GM18519 (cell line): Measurements from ENCODE around the gene PACRG.

Experiments used
- ATAC-seq: cut with Tn5 transposase; IDR thresholded peaks from one replicate; pipeline ENCODE4 v1.9.1; 2021; ENCODE audit warnings: mild to moderate bottlenecking, moderate library complexity; ENCODE audit not compliant: unreplicated experiment, low FRiP score

The PACRG gene

DNA sequence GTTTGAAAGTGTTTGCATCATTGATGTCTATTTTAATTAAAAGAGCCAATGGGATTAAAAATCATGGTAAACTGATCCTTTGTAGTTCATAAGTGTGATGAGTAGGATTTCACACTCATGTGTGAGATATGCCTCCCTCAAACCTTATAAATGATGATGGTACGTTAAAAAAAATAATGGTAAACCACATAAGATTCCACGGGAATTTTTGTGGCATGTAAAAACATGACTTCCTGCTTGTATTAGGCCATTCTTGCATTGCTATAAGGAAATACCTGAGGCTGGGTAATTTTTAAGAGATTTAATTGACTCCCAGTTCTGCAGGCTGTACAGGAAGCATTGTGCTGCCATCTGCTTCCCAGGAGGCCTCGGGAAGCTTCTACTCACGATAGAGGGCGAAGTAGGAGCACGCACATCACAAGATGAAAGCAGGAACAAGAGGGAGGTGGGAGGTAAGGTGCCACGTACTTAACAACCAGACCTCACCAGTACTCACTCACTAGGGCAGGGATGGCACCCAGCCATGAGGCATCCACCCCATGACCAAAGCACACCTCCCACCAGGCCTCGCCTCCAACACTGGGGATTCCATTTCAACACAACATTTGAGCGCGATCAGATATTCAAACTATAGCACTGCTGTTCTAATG, 499.2 kb downstream of the PACRG start:
- no peak for ATAC-seq

DNA sequence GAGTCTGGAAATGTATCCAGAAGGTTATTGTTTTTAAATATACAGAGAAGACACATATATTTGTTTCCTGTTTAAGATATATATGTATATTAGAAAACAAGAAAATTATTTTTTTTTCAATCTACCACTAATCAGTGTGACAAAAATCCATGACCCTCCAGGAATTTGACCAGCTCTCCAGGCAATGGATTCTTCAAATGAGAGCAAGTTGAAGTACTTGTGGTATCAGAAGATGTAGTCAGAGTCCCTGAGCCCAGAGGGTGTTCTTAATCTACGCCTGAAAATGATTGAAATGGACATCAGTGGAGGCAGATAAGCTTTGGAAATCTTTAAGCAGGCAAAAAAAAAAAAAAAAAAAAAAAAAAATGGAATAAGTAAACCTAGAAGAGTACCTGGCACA, 500.3 kb downstream of the PACRG start:
- no peak for ATAC-seq

DNA sequence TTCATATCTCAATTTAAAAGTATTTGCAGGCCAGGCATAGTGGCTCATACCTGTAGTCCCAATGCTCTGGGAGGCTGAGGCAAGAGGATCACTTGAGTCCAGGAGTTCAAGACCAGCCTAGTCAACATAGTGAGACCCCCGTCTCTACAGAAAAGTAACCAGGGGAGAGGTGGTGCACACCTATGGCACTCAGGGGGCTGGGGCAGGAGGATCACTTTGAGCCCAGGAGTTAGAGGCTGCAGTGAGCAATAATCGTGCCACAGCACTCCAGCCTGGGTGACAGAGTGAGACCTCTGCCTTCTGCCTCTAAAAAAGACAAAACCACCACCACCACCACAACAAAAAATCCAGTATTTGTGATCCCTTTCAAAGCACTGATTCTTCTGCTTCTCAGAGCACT, 501.3 kb downstream of the PACRG start:
- no peak for ATAC-seq

DNA sequence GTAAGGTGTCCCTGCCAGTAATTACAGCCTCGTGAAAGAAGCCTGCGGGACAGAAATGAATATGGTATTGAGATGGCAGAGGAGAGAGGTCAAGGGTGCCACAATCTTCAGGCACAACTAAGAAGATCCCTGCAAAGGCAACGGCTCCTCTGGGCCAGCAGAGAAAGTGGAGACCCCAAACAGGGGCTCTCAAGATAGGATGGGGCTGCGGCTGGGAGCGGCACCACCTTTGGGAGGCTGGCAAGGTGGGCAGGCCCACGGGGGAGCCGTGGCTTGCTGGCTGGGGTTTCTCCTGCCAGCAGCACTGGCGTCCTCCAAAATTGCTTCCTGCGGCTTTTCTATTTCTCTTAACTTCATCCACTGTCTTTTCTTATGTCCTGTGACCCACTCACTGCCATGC, 503.1 kb downstream of the PACRG start:
- ATAC-seq = no peak

DNA sequence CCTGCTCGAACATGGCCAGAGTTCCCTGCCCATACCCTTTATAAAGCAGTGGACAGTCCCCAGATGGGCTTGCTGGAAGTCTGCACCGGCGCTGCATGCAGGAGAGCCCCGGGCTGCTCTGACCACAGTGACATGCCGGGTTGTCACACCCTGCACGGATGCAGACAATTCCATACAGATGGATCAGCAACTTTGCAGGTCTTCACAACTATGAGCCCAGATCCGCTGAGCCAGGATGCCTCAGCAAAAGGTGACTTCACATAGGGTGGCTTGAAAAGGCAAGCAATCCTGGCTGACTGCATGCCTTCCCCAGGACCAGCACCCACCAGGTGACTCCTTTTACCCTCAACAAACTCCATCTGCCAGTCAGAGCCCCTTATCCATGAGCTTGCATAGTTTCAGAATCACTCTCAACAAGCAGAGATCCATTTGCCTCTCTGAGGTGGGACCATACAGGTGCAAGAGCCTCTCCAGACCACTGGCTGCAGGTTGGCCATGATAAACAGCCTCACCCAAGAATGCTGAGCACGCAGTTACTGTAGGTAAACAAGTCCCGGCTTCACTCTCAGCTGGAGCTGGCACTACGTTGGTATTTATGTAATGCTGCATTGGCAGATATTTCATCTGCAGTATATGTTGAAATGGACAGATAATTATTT, 503.7 kb downstream of the PACRG start:
- no peak for ATAC-seq

DNA sequence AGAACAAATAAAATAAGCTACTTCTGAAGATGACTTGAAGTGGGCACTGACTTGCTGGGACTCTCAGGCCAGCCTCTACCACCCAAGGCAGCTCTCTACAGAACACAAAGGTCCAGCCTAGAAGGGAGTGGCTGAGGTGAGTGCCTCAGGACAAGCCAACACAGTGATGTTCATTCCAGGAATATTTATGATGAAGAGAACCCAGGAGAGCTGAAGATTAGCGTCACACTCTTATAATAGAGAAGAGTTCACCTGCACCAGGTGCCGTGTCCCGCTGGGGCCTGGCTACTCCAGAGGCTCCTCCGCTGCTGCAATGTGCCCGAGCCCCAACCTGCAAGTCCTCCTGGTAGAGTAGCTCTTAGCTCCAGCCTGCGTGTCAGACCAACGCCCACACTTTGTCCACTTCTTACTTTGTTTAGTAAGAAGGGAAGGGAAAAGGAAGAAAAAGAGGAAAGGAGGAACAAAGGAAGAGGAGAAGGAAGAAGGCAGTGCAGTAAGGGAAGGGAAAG, 504.3 kb downstream of the PACRG start:
- no peak for ATAC-seq

DNA sequence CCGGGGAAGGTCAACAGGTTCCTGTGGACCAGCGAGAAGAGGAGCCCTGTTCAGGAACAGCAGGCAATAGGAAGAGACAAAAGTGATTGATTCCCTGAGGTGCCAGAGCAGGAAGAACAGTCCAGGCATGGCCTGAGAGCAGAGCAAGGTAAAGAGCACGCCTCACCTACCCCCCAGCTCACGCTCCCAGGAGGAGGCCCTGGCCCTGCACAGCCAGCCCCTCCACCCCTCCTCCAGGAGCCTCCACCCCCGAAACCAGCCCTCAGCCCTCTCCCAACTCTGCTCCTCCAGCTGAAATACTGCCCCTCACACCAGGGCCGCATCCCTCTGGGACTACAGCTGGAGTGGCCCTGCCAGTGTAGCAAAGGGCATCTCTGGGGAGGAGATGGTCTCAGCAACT, 504.9 kb downstream of the PACRG start:
- no peak for ATAC-seq

DNA sequence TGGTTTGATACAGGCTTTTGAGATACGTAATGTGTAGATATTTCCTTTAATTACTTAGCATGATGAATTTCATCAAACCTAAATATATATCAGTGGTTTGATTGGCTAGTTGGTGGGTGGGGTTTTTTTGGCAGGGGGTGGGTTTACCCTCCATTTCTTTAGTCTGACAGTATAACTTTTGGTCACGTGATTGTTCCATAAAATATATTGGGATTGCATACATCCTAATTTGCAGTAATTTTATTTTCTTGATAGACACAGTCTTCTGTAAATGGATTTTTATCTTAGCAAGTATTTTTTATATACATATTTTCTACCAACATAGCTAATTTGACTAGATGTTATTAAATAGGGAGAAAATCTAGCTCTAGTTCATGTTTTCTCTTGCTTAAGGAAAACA, 509.3 kb downstream of the PACRG start:
- ATAC-seq = no peak

DNA sequence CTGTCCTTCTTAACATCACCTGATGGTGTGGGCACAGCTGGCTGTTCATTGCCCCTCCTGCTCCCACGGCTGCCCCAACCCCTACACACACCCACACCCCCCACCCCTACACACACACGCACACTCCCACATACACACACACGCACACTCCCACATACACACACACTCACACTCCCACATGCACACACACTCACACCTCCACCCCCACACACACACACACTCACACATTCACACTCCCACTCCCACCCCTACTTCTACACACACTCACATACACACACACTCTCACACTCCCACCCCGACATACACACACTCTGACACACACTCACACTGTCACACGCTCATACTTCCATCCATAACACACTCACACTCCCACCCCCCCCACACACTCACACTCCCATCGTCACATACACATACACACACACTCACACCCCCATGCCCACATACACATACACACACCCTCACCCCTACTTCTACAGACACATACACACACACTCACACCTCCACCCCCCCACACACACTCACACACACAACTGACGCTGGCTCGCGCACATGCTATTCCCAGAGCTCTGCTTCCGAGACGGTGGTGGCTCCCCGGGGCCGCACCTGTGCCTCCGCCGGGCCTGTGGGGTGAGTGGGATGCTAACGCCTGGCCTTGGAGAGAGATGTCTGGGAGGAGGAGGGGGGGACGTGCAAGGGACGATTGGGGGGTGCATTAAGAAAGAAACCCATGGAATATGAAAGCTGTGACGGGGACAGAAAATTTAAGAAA, 512.0 kb downstream of the PACRG start:
- no peak for ATAC-seq

DNA sequence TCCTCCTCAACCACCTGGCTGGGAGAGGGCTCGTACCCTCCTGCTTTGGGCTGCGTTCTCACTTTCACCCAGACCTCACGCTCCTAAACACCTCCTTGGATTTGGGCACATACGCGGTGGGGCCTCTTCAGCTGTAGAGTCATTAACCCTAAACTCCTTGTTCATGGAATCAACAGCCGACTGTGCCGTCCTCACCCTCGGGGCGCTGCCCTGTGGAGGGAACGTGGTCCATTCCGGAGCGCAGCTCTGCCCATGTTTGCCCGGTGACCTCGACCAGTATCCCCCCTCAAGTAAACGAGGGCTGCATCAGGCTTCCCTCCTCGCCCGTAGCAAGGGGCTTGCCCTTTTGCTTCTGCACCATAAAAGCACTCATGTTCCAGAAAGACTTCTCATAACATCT, 512.8 kb downstream of the PACRG start:
- no peak for ATAC-seq

DNA sequence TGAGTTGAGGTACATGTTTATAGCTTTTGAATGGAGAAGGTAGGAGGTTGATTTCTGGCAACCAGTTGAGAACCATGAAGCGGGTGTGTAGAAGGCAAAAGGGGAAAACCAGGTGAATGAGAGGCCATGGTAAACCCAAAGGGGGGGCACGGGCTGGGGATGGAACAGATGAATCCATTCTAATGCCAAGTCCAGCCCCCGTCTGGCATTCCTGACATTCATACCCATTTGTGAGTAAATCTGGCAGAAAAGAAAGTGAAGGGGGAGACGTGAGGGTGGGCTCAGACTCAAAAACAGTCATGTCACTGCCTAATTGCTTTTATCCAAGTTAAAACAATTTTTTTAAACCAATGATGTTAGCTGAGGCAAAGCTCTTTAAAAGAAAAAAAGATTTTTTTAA, 513.9 kb downstream of the PACRG start:
- ATAC-seq = no peak

DNA sequence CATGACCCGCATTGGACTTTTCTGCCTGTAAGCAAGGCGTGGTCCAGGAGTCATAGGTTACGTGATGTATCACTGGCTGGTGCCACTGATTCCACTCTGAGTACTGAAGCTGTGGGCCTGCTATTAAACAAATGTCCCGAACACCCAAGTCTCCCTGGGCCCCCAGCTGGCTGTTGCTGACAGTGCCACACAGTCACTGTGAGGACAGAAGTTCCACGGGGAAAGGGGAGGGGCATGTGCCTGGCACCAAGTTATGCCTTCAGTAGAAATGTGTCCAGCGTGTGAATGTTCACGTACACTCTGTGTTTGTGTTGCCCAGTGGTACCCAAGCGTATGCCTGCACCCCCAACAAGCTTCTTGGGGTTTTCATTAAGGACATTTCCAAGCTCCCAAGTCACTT, 515.3 kb downstream of the PACRG start:
- ATAC-seq = no peak

DNA sequence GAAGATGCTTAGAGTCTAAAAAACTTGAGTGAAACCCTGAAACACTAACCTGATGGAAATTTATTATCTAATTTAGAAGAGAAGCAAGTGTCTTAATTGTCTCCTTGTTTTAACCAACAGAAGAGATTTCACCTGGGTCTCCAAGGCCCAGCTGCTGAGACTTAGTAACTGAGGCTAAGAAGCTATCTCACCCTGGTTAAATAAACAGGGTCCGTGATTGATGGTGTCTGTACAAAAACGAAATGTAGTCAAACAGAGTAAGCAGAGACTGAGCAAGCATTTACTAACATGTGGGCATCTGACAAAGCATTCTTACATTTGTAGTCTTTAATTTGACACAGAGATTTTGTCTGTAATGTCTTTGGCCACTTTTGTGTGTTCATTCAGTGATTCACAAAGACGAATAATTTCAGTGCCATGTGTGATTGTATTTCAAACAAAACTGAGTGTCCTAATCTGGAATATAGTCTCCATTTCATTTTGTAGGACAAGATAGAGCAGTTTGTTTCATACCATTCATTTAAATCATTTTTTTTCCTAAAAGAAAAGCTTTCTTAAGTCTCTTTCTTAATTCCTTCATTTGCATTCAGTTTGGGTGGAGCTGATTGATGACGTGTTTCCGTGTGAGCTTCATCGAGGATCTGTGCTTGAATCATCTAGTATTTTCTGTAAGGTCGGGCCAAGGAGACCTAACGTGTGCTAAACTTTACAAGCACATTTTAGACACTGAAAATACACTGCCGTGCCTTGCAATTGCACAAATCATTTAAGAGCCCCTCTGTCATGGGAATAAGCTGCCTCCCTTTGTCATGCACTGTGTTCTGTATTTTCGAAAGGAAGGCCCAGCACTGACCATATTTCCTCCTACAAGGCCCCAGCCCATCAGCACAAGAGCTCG, 516.2 kb downstream of the PACRG start:
- no peak for ATAC-seq

DNA sequence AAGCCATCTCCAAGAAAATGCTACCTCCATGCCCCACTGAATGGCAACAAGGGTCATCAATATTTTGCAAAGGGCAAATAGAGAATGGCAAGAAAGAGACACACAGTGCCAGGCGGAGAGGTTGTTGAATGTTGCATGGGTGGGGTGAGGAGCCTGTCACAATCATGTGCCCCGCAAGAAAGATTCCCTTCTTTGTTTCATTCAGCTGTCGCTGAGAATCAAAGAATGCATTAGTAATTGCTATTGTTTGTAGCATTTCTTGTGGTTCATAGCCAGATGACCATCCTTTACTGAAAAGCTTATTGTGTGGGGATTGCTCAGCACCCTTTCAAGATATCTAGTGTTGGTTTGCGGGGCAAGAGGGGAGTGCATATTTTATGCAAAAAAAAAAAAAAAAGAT, 520.3 kb downstream of the PACRG start:
- no peak for ATAC-seq

DNA sequence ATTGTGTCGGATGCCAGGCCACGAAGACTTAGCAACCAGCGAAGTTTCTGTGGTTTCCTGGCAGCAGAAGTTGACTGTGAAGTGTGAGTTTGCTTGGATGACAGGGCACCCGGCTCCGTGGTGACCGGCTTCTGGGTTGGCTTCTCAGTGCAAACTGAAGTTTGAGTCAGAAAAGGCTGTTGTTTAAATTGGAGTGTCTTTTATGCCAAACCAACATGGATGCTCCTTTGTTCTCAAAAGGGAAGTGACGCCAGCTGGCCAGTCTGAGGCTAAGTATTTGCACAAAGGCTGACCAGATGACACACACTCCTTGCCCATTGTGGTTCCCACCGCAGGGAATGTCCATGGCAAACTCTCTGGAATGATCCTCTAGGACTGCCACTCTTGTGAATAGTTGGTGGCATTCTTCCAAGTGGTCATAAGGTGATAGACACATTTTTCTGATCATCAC, 521.9 kb downstream of the PACRG start:
- ATAC-seq = no peak

DNA sequence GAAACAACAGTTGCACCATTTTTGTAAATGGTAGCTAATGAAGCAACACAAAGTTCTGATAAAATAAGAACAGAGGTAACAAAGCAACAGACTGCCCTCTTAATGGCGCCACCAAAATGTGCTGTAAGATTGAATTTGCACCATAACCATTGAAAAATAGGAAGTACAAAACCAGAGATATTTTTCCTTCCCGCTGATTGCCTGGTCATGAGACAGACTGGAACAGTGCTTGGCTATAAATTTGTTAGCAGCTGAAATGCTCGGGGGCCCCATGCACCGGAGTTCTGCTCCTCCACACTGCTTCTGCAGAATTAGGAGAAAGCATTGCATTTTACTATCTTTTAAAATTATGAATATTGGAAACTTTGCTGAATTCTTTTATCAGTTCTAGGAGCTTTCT, 522.3 kb downstream of the PACRG start:
- no peak for ATAC-seq

DNA sequence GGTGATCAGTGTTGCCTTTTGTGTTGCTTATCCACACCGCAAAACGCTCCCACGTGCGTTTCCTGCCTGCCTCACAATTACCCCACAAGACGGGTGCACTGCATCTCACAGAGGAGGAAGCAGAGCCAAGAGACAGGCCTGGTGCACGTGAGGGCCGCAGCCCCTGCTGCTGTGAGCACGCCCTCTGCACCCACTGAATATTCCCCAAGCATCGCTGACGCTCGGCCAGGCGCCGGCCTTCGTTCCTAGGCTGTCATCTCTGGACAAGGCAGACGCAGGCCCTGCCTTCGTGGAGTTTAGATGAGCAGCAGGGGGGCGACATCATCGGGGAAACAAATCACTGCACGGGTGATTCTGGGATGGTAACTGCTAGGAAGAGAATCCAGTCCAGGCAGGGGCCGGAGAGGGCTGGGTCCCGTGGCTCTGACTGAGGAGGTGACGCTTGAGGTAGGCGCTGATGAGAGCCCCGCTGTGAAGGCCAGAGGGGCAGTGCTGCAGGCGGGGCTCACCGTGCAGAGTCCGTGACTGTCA, 524.4 kb downstream of the PACRG start:
- ATAC-seq = no peak

DNA sequence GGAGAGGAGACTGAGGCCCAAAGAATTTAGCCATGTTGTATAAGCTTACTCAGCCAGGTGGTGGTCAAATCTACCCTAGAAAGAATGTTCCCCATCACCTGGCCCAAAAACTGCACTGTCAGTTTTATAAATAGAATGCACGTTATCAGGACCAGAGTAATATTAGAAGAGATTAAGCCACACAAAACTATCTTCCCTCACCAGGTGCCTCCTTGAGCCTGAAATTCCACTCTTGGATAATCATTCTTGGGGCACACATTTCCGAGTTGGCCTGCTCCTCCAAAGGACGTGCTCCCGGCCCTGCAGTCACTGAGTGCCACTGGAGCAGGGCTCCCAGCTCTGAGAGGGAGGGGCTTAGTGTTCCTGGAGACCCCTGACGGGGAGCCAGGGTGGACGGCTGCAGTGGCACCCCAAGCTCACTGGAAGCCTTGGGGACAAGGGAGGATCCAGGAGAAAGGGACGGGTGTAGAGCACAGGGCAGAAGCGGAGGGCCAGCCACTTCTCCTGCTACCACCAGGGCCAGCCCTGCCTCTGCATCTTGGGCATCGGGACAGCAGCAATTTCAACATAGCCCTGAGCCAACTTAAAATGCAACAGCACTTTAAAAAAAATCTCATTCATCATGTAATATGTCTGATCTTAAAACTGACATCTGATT, 525.9 kb downstream of the PACRG start:
- no peak for ATAC-seq

DNA sequence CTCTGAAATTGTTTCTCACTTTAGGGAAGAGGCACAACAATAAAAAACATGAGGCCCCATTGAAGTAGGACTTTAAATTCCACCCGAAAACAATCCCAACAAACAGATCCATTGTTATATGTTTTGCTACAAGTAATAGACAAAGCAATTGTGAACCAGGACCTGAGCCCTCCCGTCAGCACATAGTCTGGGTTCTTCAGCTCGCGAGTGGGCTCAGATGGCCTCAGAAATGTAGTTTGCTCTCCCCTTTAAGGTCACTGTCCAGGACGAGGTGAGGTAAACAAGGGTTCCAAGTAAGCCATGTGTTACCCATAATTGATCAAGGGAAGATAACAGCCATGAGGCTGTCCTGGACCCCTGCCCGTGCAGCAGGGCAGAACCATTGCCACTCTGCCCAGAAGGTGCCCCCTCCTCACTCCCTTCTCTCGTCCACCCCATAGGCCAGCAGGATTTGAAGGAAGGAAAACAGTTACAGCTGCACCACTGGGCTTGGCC, 526.6 kb downstream of the PACRG start:
- ATAC-seq = no peak

DNA sequence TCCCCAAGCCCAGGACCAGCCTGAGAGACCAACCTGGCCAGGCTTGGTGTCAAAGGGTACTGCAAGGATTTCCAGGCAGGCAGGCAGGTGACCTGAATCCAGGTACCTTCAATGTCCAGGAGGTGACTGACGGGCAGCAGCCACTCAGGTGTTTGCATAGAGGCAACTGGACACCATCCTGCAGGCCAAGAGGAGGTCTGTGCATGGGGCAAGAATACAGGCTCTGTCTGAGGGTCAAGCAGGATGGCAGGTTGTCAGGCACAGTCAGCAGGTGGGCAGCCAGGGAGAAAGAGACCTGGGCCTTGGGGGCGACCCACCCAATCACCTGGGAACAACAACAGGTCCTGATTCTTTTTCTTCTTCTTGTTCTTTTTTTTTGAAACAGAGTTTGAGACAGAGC, 527.5 kb downstream of the PACRG start:
- no peak for ATAC-seq
